Stimulated activated CD8-positive, alpha-beta memory T cell treated with anti-CD3 and anti-CD28 coated beads, Interleukin-15, amount 100 ng/mL, for 48 hours (primary cell): ENCODE results near the gene HECTD4.
"Not testable (repeated sequence)": the region's sequence is repeated elsewhere in the genome, so short reads cannot be mapped to it uniquely, and the experiment has no call there.

ENCODE experiments used
- DNase-seq, 2 donors: peaks; one replicate each; pipeline ENCODE4 v3.0.0-alpha.2; 2020; ENCODE audit warnings: low read depth in 2 of 2

Gene HECTD4

GRCh38 chr12:112353393-112353792 is 28.8 kb downstream of the HECTD4 start:
- DNase-seq, result no peak

- no peak for DNase-seq
These were observed 29.3 kb downstream of the HECTD4 start for GRCh38 chr12:112352921-112353320.

GRCh38 chr12:112350593-112351592 is 31.3 kb downstream of the HECTD4 start:
- DNase-seq, result no peak

- DNase-seq, result no peak
These were observed 32.8 kb downstream of the HECTD4 start for GRCh38 chr12:112349431-112349830.

GRCh38 chr12:112348926-112349325 is 33.3 kb downstream of the HECTD4 start:
- not testable (repeated sequence) for DNase-seq

GRCh38 chr12:112347581-112347982 is 34.6 kb downstream of the HECTD4 start:
- DNase-seq, result no peak

- no peak for DNase-seq
These were observed 36.0 kb downstream of the HECTD4 start for GRCh38 chr12:112346194-112346593.

GRCh38 chr12:112344220-112344619 is 38.0 kb downstream of the HECTD4 start:
- no peak for DNase-seq

- no peak for DNase-seq
These were observed 39.6 kb downstream of the HECTD4 start for GRCh38 chr12:112342587-112342986.

- no peak for DNase-seq
These were observed 41.0 kb downstream of the HECTD4 start for GRCh38 chr12:112341046-112341825.

- DNase-seq, result no peak
These were observed 42.0 kb downstream of the HECTD4 start for GRCh38 chr12:112340230-112340629.

- DNase-seq, result not testable (repeated sequence)
These were observed 47.2 kb downstream of the HECTD4 start for GRCh38 chr12:112334999-112335398.

GRCh38 chr12:112333019-112333418 is 49.2 kb downstream of the HECTD4 start:
- DNase-seq, result no peak

- DNase-seq, result no peak
These were observed 50.3 kb downstream of the HECTD4 start for GRCh38 chr12:112331886-112332285.

GRCh38 chr12:112330706-112331105 is 51.5 kb downstream of the HECTD4 start:
- no peak for DNase-seq

- DNase-seq, result no peak
These were observed 53.6 kb downstream of the HECTD4 start for GRCh38 chr12:112328456-112329124.

GRCh38 chr12:112327209-112327938 is 54.9 kb downstream of the HECTD4 start:
- DNase-seq, result no peak

- no peak for DNase-seq
These were observed 56.5 kb downstream of the HECTD4 start for GRCh38 chr12:112325622-112326207.

- DNase-seq, result no peak
These were observed 57.1 kb downstream of the HECTD4 start for GRCh38 chr12:112325157-112325556.

- DNase-seq, result no peak
These were observed 59.2 kb downstream of the HECTD4 start for GRCh38 chr12:112322882-112323547.
